ENCODE results near the gene ZNF726. TPM values are rescaled to one million over a fixed set of nuclear protein-coding genes. Genes with fewer than 3 reads are reported as not detected.
"Not testable (repeated sequence)": the region's sequence is repeated elsewhere in the genome, so short reads cannot be mapped to it uniquely, and the experiment has no call there.

The ZNF726 gene
- total RNA-seq: 0.76 and 0.92 TPM in 2 replicates

DNA sequence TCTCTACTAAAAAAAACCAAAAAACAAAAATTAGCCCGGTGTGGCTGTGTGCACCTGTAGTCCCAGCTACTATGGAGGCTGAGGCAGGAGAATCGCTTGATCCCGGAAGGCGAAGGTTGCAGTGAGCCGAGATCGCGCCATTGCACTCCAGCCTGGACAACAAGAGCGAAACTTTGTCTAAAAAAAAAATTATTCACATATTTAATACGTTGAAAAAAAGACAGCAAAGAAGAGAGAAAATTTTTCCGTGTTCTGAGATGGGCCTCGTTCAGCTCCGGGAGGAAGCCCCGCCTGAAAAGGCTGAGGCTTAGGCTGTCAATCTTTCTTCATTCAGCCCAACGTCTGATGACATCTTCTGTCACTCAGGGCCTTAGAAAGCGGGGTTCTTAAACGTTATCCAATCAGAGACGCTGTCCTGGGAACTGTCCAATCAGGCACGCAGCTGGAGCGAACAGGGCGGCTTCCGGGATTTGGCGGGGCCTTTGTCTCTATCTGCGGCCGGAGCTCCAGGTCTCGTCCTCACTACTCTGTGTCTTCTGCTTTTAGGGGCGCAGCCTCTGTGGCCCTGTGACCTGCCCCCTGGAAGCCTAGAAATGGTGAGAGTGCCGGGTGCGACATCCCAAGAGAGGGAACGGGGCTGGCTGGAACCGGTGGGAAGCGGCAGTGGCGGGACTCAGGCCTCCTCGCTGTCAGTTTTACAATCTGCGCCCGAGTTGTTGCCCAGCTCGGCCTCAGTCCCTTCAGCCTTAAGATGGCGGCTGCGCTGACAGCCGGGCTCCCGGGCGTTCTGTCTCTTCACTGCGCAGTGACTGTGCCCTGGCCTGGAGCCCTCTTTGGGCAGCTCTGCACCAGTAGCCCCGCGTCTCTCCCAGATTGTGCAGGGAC is at the start of gene ZNF726:
Gene ZNF726, plus strand, starts transcription at position 485 of the 885 bp plus-strand sequence. Its CDS starts 109 bp downstream, at position 594.
- peak; percentile 81 for DNase-seq (ENCODE audit: extremely low read depth, low read depth, low spot score)

- no peak for DNase-seq (ENCODE audit: extremely low read depth, low read depth, low spot score)
Measured at GRCh38 chr19:23867895-23868294, 46.8 kb upstream of the ZNF726 start.

DNA sequence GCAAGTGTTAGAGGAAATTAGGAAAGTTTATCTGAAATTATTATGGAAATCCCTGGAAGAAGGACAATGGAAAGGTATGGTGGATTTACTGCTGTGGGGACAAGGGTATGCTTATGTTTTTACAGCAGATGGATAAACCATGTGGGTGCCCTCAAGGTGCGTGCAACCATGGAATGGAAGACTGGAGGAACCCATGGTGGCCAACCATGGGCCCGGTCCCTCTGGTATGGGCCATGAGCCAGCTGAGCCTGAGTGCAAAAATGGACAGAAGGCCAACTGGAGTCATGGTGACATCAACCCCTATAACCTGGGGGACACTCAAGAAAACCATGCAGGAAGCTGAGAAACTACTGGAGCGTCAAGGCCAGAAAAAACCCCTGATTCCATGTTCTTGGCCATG is 46.1 kb upstream of the ZNF726 start:
- no peak for DNase-seq (ENCODE audit: extremely low read depth, low read depth, low spot score)

DNA sequence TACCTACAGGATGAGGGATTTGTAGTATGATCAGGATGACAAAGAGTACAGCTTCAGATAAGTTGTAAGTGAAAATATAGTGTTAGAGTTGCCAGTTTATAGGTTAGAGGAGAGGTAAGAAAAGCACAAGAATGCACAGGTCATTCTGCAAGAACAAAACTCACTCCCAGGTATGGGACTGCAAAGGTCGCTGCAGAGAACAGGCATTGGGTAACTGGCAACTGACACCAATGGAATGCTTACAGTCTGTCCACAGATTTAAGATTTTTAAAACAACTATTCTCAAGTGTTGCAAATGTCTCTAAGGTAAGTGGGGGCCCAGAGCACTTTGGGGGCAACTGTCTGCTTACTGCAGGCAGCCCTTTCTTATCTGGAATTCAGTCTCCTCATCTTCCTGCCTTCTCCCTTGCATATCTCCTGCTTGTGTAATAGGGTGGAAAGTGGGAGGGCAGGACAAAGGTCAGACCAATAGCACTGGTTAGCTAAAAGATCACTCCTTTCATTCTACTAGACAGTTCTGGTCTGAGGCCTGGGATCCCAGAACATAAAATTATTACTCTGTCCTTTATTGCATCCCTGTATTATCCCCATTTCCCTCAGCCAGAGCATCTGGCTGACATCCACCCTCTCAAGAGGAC is 42.3 kb upstream of the ZNF726 start:
- no peak for DNase-seq (ENCODE audit: extremely low read depth, low read depth, low spot score)

DNA sequence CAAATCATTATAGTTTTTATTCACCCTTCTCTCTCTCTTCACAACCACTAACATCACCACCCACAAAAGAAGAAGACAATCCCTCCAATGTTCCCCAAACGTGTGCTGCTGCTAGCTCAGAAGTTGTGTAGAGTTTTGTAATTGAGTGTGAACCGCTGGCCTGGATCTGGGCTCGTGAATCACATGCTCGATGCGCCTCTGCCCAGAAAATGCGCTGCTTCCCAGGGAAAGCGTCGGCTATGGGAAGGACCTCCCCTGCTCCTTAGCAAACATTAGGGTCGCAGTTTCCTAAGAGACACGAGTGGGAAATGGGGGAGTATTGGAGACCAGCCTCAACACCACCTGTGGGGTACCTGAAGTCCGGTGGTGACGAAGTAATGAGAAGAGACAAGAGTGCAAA is 38.4 kb upstream of the ZNF726 start:
- no peak for DNase-seq (ENCODE audit: extremely low read depth, low read depth, low spot score)

- not testable (repeated sequence) for DNase-seq (ENCODE audit: extremely low read depth, low read depth, low spot score)
Measured at GRCh38 chr19:23876756-23877155, 37.9 kb upstream of the ZNF726 start.

- DNase-seq (ENCODE audit: extremely low read depth, low read depth, low spot score): no peak
Measured at GRCh38 chr19:23882493-23882892, 32.2 kb upstream of the ZNF726 start.

DNA sequence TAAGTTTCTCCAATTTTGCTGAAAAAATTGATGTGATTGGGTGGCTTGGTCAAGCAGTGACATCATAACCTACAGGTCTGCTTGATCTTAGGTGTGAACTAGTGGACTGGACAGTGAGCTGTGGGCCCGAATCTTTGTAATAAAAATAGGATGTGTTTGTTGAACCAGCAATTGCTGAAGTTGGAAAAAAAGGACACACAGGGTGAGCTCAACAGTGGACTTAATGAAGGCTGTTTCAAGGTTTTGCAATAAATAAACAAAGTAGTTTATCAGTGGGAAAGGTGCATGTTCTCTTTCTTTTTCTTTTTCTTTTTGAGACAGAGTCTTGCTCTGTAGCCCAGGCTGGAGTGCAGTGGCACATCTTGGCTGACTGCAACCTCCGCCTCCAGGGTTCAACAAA is 30.3 kb upstream of the ZNF726 start:
- no peak for DNase-seq (ENCODE audit: extremely low read depth, low read depth, low spot score)

DNA sequence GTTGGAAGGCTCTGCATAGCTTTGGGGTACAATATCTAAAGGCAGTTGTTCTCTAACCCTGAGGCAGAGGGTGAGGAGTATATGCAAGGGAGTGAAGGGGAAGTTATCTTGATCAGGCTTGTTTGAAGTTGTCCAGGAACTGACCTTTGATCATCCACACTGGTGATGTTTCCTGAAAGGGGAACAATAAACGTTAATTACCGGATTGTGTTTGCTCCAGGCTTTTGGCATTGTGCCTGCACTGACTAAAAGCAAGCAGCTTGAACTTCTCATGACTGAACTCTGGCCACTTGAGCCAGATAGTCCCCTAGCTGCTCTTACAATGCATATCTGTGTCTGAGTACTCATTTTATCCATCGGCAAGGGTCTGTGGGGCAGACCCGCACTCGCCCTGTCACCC is 27.0 kb upstream of the ZNF726 start:
- no peak for DNase-seq (ENCODE audit: extremely low read depth, low read depth, low spot score)

- DNase-seq (ENCODE audit: extremely low read depth, low read depth, low spot score): not testable (repeated sequence)
Measured at GRCh38 chr19:23896096-23896495, 18.6 kb upstream of the ZNF726 start.

DNA sequence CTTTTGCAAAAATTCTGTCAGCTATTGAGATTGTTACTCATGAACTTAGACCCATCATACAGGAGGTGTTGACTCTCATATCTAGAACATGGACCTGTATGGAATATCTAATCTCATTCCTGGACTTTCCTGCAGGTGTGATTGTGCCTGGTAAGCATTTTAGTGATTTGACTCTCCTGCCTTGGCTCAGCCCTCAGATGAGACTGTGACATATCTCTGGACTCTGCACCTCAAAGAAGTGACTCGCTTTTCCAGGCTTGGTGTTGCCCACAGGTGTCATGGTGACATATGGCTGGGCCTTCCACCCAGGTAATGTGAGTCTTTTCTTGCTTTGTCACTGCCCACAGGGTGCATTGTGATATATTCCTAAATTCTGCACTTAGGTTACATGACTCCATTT is 17.8 kb upstream of the ZNF726 start:
- DNase-seq (ENCODE audit: extremely low read depth, low read depth, low spot score): no peak

GRCh38 chr19:23901360-23901759 is 13.3 kb upstream of the ZNF726 start:
- DNase-seq (ENCODE audit: extremely low read depth, low read depth, low spot score): no peak

DNA sequence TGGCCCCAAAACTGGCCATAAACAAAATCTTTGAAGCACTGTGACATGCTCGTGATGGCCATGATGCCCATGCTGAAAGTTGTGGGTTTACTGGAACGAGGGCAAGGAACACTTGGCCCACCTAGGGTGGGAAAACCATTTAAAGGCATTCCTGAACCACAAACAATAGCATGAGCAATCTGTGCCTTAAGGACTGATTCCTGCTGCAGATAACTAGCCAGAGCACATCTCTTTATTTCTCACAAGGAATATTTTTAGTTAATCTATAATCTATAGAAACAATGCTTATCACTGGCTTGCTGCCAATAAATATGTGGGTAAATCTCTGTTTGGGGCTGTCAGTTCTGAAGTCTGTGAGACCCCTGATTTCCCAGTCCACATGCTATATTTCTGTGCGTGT is 10.3 kb upstream of the ZNF726 start:
- no peak for DNase-seq (ENCODE audit: extremely low read depth, low read depth, low spot score)

- no peak for DNase-seq (ENCODE audit: extremely low read depth, low read depth, low spot score)
Measured at GRCh38 chr19:23905771-23906170, 8.9 kb upstream of the ZNF726 start.

GRCh38 chr19:23906835-23907234 is 7.9 kb upstream of the ZNF726 start:
- DNase-seq (ENCODE audit: extremely low read depth, low read depth, low spot score): no peak

- DNase-seq (ENCODE audit: extremely low read depth, low read depth, low spot score): no peak
Measured at GRCh38 chr19:23908165-23908564, 6.5 kb upstream of the ZNF726 start.

- DNase-seq (ENCODE audit: extremely low read depth, low read depth, low spot score): no peak
Measured at GRCh38 chr19:23909222-23909621, 5.5 kb upstream of the ZNF726 start.

DNA sequence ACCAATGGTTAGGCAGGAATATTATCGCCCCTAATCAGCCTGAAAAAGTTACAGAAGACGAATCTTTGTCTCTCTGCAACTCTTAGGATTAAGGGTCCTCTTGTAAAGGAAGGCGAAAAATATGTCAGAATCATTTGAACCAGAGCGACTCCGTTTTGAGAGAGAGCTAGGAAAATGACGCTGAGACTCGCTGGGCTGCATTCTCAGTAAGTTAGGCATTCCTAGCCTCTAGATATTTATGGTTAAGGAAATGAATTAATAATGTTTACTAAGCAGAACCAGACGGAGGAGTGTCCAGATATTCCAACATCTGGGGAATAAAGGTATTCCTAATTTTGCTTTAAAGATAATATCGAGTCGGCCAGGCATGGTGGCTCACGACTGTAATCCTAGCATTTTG is 755 bp upstream of the ZNF726 start:
- no peak for DNase-seq (ENCODE audit: extremely low read depth, low read depth, low spot score)

DNA sequence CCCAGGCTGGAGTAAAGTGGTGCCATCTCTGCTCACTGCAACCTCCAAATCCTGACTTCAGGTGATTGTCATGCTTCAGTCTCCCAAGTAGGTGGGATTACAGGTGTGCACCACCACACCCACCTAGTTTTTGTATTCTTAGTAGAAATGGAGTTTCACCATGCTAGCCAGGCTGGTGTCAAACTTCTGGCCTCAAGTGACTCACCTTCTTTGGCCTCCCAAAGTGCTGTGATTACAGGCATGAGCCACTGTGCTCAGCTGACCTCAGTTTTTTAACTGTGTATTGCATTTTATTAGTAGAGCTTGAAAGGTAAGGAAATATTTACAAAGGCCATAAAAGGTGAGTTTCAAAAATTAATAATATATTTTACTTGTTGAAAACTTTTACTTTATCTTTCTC is 2.3 kb downstream of the ZNF726 start:
- DNase-seq (ENCODE audit: extremely low read depth, low read depth, low spot score): no peak

DNA sequence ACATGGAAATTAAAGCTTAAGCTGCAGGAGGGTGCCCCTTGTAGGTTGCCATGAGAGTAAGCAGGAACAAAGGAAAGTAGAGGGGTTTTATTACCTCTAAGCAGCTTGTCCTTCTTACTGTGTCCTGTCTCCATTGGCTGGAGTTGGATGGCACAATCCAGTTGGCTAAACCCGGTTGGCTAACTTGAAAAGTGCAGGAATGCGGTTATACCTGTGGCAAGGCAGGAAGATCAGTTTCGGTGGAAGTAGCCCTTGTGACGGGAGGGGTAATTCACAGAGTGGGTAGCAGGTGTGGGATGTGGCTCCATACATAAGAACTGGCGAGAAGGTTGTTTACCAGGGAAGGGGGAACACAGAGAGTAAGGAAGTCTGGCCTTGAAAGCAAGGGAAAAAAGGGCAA is 3.2 kb downstream of the ZNF726 start:
- no peak for DNase-seq (ENCODE audit: extremely low read depth, low read depth, low spot score)

- no peak for DNase-seq (ENCODE audit: extremely low read depth, low read depth, low spot score)
Measured at GRCh38 chr19:23925285-23925684, 10.6 kb downstream of the ZNF726 start.

GRCh38 chr19:23932878-23933277 is 18.2 kb downstream of the ZNF726 start:
- no peak for DNase-seq (ENCODE audit: extremely low read depth, low read depth, low spot score)
